GM12878 (cell line): Measurements from ENCODE around the gene MAPT.

ENCODE experiments used
- BRCA1 ChIP-seq: IDR thresholded peaks from 2 replicates; pipeline ENCODE4 v1.6.1; 2011; ENCODE audit warnings: low read depth, low read length, improper control_type of control experiment
- EZH2 ChIP-seq: IDR thresholded peaks from 2 replicates; pipeline ENCODE4 v1.6.1; 2012; ENCODE audit warnings: low read depth, mild to moderate bottlenecking, control low read depth, inconsistent platforms, low read length, borderline replicate concordance; ENCODE audit not compliant: control insufficient read depth

GRCh38 chr17:45896803-45897693 is 2.7 kb downstream of the MAPT start:
- TF ChIP-seq EZH2 (no peak), BRCA1 (no peak)
